ENCODE results near the gene FAIM2.

DNA sequence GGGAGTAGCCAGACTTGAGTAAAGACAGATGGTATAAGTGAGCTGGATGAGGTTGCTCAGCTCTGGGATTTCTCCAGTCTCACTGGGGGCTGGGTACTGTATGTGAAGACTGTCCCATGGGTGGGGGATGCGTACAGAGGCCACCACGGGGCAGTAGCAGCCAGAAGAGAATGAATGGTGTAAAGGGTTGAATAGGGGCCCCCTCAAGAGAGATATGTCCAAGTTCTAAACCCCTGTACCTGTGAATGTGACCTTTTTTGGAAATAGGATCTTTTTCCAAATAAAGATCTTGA lies 39.0 kb downstream of the FAIM2 start:
- TF ChIP-seq, protein P1, sequence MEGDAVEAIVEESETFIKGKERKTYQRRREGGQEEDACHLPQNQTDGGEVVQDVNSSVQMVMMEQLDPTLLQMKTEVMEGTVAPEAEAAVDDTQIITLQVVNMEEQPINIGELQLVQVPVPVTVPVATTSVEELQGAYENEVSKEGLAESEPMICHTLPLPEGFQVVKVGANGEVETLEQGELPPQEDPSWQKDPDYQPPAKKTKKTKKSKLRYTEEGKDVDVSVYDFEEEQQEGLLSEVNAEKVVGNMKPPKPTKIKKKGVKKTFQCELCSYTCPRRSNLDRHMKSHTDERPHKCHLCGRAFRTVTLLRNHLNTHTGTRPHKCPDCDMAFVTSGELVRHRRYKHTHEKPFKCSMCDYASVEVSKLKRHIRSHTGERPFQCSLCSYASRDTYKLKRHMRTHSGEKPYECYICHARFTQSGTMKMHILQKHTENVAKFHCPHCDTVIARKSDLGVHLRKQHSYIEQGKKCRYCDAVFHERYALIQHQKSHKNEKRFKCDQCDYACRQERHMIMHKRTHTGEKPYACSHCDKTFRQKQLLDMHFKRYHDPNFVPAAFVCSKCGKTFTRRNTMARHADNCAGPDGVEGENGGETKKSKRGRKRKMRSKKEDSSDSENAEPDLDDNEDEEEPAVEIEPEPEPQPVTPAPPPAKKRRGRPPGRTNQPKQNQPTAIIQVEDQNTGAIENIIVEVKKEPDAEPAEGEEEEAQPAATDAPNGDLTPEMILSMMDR (IDR thresholded peaks at IDR 0.05): no peak
- TF ChIP-seq POLR2A (IDR thresholded peaks at IDR 0.05) (no peak), EP300 (IDR thresholded peaks at IDR 0.05) (no peak), POLR2AphosphoS5 (IDR thresholded peaks at IDR 0.05) (no peak)

Data from upper lobe of left lung (tissue), 4 donors.